ENCODE data around the gene CC2D2B. TPM values are rescaled to one million over a fixed set of nuclear protein-coding genes. Genes with fewer than 3 reads are reported as not detected.
A peak's percentile ranks its signal among the peaks of the same experiment; 100 is the strongest.
"Not testable (repeated sequence)": the region's sequence is repeated elsewhere in the genome, so short reads cannot be mapped to it uniquely, and the experiment has no call there.

The CC2D2B gene
- total RNA-seq, 1 donor from 2014 or later: 3.9 TPM

DNA sequence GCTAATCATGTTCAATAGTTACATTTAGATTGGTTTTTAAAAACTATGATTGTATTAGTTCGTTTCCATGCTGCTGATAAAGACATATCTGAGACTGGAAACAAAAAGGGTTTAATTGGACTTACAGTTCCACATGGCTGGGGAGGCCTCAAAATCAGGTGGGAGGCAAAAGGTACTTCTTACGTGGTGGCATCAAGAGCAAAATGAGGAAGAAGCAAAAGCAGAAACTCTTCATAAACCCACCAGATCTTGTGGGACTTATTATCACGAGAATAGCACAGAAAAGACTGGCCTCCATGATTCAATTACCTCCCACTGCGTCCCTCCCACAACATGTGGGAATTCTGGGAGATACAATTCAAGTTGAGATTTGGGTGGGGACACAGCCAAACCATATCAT is 34.1 kb upstream of the CC2D2B start:
- no peaks in the 10 kb centered on the region for H3K4me1 ChIP-seq
- intact Hi-C loops (cut with DNase I): no loop called here
- H3K36me3 ChIP-seq: peaks cover 13 to 55% of the 10 kb centered on the region in 2 donors
- H3K9me3 ChIP-seq: no peaks in the 10 kb centered on the region
- no peak for DNase-seq (ENCODE audit: low spot score in 2 of 2)
- no peak overlapping the region for H3K27ac ChIP-seq
- no peaks in the 10 kb centered on the region for H3K27me3 ChIP-seq
- TF ChIP-seq, protein P1, sequence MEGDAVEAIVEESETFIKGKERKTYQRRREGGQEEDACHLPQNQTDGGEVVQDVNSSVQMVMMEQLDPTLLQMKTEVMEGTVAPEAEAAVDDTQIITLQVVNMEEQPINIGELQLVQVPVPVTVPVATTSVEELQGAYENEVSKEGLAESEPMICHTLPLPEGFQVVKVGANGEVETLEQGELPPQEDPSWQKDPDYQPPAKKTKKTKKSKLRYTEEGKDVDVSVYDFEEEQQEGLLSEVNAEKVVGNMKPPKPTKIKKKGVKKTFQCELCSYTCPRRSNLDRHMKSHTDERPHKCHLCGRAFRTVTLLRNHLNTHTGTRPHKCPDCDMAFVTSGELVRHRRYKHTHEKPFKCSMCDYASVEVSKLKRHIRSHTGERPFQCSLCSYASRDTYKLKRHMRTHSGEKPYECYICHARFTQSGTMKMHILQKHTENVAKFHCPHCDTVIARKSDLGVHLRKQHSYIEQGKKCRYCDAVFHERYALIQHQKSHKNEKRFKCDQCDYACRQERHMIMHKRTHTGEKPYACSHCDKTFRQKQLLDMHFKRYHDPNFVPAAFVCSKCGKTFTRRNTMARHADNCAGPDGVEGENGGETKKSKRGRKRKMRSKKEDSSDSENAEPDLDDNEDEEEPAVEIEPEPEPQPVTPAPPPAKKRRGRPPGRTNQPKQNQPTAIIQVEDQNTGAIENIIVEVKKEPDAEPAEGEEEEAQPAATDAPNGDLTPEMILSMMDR (IDR thresholded peaks at IDR 0.05): no peak
- H3K4me3 ChIP-seq: no peak overlapping the region

DNA sequence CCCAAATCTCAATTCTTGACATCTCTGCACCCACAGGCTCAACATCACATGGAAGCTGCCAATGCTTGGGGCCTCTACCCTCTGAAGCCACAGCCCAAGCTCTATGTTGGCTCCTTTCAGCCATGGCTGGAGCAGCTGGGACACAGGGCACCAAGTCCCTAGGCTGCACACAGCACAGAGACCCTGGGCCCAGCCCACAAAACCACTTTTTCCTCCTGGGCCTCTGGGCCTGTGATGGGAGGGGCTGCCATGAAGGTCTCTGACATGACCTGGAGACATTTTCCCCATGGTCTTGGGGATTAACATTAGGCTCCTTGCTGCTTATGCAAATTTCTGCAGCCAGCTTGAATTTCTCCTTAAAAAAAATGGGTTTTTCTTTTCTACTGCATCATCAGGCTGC is 33.0 kb upstream of the CC2D2B start:
- not testable (repeated sequence) for H3K9me3 ChIP-seq; DNase-seq (ENCODE audit: low spot score in 2 of 2); H3K27me3 ChIP-seq; H3K4me3 ChIP-seq; H3K4me1 ChIP-seq; H3K27ac ChIP-seq
- intact Hi-C loops (cut with DNase I): loop anchor here (5.0 kb wide), 1 partner anchor 168 kb away; the partner anchor contains the start of gene CCNJ
- peaks cover 13 to 51% of the 10 kb centered on the region in 2 donors for H3K36me3 ChIP-seq

DNA sequence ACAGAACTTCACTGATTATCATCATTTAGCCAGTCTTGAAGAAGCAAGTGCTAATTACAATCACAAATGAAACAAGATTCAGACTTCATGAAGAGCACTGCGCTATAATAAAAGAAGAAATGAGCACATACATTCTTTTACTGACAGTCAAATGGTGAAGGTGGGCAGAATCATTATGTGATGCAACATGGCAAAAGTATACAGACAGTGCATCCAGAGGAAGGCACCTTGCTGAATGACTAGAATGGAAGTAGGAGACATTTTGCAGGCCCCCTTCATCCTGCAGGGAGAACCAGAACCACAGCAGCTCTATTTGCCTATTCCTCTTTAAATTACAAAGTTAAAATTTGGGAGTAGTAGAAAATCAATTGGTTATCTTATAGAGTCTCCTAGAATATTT is 31.0 kb upstream of the CC2D2B start:
- Histone ChIP-seq H3K4me1 (peaks cover 7 to 17% of the 10 kb centered on the region in 2 donors), H3K27me3 (no peaks in the 10 kb centered on the region), H3K4me3 (no peak overlapping the region), H3K9me3 (no peaks in the 10 kb centered on the region), H3K36me3 (peaks cover 8 to 42% of the 10 kb centered on the region in 2 donors), H3K27ac (no peak overlapping the region)
- intact Hi-C loops (cut with DNase I): loop anchor here (5.0 kb wide), 1 partner anchor 166 kb away; the partner anchor contains the start of gene CCNJ
- TF ChIP-seq, protein P1 (IDR thresholded peaks at IDR 0.05): no peak
- no peak for DNase-seq (ENCODE audit: low spot score in 2 of 2)

DNA sequence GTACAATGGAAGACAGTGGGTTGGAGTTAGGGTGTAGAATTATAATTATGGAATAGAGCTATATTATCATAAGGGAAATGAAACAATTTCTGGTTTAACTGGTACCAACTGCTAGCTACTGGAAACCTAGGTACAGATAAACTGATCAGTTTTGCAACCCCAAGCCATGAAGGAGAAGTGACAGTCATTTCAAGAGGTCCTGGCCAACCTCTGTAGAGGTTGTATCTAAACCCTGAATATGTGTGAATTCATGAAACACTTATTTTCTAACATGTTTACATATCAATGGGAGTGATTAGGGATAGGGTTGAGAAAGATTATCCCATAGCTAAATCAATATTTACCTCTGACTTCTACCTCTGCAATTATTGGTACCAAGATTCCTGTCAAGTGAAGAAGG is 29.9 kb upstream of the CC2D2B start:
- H3K27ac ChIP-seq: no peak overlapping the region
- H3K4me1 ChIP-seq: peaks cover 7 to 18% of the 10 kb centered on the region in 2 donors
- no peaks in the 10 kb centered on the region for H3K9me3 ChIP-seq
- no peaks in the 10 kb centered on the region for H3K27me3 ChIP-seq
- TF ChIP-seq, protein P1 (IDR thresholded peaks at IDR 0.05): no peak
- peaks cover 3 to 32% of the 10 kb centered on the region in 2 donors for H3K36me3 ChIP-seq
- H3K4me3 ChIP-seq: no peak overlapping the region
- intact Hi-C loops (cut with DNase I): loop anchor here (5.0 kb wide), 1 partner anchor 164 kb away; the partner anchor contains the start of gene CCNJ
- DNase-seq (ENCODE audit: low spot score in 2 of 2): no peak

DNA sequence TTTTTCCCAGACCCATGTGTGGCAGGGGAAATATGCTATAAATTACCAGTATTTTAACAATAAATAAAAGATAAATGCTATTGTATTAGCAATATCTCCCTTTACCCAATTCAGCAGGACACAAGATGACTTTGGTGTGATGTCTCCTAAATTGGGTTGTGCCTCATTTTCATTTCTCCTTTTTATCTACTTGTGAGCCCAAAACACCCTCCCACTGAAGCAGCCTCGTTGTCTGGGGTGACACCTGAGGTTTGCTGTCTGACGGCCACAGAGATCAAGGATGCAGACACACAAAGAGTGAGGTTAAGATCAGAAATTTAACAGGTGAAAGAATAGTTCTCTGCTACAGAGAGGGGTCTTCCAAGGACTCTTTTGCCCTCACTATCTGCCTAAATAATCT is 27.1 kb upstream of the CC2D2B start:
- H3K9me3 ChIP-seq: no peaks in the 10 kb centered on the region
- TF ChIP-seq, protein P1 (IDR thresholded peaks at IDR 0.05): no peak
- no peak overlapping the region for H3K4me3 ChIP-seq
- peaks cover 7 to 31% of the 10 kb centered on the region in 2 donors for H3K4me1 ChIP-seq
- H3K27me3 ChIP-seq: no peaks in the 10 kb centered on the region
- intact Hi-C loops (cut with DNase I): no loop called here
- H3K27ac ChIP-seq: peak overlapping the region; percentile 70 to 86
- no peak for DNase-seq (ENCODE audit: low spot score in 2 of 2)
- peaks cover 0 to 8% of the 10 kb centered on the region in 2 donors for H3K36me3 ChIP-seq

DNA sequence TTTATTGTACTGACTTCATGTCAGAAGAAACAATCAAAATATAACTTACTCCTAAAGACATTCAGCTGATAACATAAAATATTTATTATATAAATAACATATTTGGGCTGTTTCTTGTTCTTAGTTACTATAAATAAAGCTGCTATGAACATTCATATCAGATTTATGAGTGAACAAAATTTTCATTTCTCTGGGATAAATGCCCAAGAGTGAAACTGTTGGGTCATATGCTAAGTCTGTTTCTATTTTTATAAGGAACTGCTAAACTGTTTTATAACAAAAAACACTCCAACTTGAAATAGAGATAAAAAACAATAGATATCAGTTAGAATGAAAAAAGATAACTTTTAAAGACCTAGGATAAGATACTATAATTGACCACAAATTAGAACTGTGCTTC is 26.5 kb upstream of the CC2D2B start:
- H3K4me3 ChIP-seq: no peak overlapping the region
- intact Hi-C loops (cut with DNase I): no loop called here
- TF ChIP-seq, protein P1 (IDR thresholded peaks at IDR 0.05): no peak
- no peaks in the 10 kb centered on the region for H3K9me3 ChIP-seq
- H3K27ac ChIP-seq: peak overlapping the region; percentile 70 to 86
- no peaks in the 10 kb centered on the region for H3K27me3 ChIP-seq
- peaks cover 7 to 31% of the 10 kb centered on the region in 2 donors for H3K4me1 ChIP-seq
- no peak for DNase-seq (ENCODE audit: low spot score in 2 of 2)
- H3K36me3 ChIP-seq: peaks cover 0 to 1% of the 10 kb centered on the region in 2 donors

All from ascending aorta (tissue), 2 donors.